GOT3 (cell line): ENCODE results near the gene ZCRB1.
"Not testable (repeated sequence)": the region's sequence is repeated elsewhere in the genome, so short reads cannot be mapped to it uniquely, and the experiment has no call there.

Source experiments
- DNase-seq: peaks from one replicate; lab custom pipeline; 2025; ENCODE audit warnings: mixed read lengths; lab: John Stamatoyannopoulos, UW

The ZCRB1 gene

GRCh38 chr12:42325653-42326474 lies at the start of gene ZCRB1, which contains the start of gene PPHLN1:
Gene ZCRB1, minus strand, starts transcription at chr12:42326094. Its CDS starts 1,992 bp downstream, at chr12:42324102.
Gene PPHLN1, plus strand, starts transcription at chr12:42326167. Its CDS starts 9,736 bp downstream, at chr12:42335903.
- DNase-seq, result peak; percentile 70

DNA sequence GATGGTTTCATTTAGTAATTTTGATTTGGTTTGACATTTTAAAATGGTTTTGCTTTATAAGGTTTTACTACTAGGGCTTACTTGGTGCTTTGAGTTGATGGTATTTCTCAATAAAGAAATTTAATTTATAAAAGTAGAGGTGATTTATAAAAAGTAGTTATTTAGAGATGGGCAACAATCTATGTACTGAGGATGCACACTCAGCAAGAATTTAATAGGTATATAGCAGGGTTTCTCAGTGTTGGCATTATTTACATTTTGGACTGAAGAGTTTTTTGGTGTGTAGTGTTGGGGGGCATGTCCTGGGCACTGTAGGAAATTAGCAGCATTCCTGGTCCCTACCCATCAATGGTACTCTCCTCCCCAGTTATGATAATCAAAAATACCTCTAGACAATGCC lies 47.8 kb upstream of the ZCRB1 start:
- DNase-seq, result no peak

DNA sequence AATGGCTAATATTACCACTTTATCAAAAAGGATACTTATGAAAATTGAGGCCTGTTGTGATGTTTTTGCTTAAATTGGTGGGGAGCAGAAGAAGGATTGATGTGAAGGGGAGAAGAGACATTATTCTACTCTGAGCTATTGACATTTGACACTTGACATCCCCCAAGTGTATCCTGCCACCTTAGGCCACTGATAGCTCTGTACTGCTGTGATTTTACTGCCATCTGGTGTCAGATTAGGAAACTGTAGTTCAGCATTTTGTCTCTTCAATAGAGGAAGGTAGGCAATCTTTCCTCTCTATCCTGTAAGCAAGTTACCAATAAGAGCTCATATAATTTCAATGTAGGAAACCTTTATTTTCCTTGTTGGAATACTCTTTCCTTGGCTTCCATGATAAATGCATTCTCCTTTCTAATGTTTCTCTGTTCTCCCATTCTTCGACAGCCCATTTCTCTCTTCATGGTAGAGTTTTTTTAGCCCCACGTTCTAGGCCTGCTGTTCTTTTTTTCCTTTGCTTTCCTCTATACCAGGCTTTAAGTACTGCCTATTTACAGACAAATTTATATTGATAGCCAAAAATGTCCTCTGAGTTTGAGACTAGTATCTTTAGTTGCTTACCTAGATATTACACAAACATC lies 46.4 kb upstream of the ZCRB1 start:
- no peak for DNase-seq

DNA sequence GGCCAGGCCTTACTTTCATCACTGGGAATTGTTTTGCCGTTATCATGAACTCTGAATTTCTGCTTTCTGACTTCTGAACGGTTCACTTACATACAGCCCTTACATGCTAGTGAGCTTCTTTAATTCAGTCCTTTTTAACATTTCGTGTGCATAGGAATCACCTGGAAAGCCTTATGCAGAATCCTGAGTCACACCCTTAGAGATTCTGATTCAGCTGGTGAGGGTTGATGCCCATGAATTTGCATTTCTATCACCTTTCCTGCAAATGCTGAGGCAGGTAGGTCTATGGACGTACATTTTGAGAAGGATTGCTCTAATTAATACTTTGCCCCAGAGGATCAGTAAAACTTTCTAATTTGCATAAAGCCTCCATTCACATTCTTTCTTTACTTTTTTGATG lies 44.1 kb upstream of the ZCRB1 start:
- DNase-seq, result no peak

DNA sequence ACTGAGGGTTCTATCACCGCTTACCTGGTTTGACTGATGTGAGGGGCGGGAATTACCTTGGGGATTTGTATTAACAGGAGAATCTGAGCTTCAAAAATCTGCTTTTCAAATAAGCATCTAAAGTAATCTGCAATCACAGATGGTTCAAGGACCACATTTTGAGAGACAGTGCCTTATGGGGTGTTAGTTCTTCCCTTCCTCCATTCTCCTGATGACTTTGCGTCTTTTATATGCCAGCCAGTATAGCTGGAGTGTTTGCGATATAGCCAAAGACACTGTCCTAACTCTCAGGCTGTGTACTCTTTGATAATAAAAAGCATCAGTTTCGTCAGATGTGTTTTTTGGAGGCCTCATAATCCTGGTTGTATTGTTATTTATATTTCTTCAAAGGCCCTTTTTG lies 39.6 kb upstream of the ZCRB1 start:
- DNase-seq, result no peak

GRCh38 chr12:42364692-42365091 lies 38.8 kb upstream of the ZCRB1 start:
- DNase-seq, result no peak

DNA sequence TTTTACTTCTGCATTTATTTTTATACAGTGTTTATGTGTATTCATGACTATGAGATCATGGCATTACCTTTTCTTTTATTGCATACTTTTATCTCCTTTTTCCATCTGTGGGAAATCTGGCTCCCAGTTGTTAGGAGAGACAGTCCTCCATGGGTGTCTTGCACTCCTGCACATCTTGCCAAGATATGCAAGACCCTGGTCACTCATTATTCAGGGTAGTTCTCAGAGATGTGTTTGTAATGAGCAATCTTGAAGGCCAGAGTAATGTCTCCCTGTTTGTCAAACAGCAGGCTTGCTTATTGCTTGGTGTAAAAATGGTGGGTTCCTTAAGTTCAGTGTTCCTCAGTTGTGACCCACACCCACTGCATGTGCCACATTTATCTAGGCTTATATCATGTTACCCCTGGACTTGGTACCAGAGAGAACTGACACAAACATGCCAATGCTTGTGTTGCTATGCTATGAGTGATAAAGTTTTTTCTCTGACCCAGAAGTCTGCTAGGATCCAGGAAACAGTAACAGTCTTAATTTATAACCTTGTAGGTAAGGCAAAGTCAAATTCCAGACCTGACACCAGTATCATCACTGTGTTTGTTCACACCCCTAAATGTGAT lies 36.9 kb upstream of the ZCRB1 start:
- DNase-seq, result no peak

DNA sequence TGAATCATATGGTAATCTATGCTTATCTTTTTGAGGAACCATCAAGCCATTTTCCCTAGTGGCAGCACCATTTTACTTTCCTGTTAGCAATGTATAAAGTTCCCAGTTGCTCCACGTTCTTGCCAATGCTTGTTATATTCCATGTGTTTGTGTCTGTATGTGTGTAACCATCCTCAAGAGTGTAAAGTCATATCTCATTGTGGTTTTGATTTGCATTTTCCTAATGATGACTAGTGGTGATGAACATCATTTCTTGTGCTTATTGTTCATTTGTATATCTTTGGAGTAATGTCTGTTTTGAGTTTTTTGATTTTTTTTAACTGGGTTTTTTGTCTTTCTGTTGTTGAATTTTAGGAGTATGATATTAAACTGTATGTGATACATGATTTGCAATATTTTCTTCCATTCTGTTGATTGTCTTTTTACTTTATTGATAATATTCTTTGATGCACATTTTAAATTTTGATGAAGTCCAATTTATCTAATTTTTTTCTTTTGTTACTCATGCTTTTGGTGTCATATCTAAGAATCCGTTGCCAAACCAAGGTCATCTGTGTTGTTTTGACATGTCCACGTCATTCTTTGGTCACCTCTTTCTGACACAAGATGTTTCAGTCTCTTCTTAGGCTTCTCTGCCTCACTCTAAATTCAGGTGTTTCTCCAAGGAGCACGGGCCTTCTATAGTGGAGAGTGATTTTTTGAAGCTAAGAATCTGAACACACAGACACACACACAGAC lies 36.2 kb upstream of the ZCRB1 start:
- DNase-seq, result no peak

GRCh38 chr12:42360747-42361403 lies 35.0 kb upstream of the ZCRB1 start:
- no peak for DNase-seq

- no peak for DNase-seq
Measured at GRCh38 chr12:42356344-42356743, 30.4 kb upstream of the ZCRB1 start.

DNA sequence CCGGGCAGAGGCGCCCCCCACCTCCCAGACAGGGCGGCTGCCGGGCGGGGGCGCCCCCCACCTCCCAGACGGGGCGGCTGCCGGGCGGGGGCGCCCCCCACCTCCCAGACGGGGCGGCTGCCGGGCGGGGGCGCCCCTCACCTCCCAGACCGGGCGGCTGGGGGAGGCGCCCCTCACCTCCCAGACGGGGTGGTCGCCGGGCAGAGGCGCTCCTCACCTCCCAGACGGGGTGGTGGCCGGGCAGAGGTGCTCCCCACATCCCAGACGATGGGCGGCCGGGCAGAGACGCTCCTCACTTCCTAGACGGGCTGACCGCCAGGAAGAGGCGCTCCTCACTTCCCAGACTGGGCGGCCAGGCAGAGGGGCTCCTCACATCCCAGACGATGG lies 24.1 kb upstream of the ZCRB1 start:
- DNase-seq, result not testable (repeated sequence)

GRCh38 chr12:42349119-42350020 lies 23.5 kb upstream of the ZCRB1 start:
- not testable (repeated sequence) for DNase-seq

DNA sequence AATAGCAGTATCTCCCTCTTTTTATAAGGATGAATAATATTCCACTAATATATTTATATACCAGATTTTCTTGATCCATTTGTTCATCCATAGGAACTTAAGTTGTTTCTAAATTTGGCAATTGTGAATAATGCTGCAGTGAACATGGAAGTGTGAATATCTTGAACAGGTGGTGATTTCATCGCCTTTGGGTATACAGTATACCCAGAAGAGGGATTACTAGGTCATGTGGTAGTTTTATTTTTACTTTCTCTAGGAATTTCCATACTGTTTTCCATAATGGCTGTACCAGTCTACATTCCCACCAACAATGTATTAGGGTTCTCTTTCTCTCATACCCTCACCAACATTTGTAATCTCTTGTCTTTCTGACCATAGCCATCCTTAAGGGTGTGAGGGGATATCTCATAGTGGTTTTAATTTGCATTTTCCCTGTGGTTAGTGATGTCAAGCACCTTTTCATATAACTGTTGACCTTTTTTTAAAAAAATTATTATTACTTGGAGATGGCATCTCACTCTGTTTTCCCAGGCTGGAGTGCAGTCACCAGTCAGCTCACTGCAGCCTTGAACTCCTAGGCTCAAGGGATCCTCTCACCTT lies 20.6 kb upstream of the ZCRB1 start:
- no peak for DNase-seq

- no peak for DNase-seq
Measured at GRCh38 chr12:42343721-42344120, 17.8 kb upstream of the ZCRB1 start.

DNA sequence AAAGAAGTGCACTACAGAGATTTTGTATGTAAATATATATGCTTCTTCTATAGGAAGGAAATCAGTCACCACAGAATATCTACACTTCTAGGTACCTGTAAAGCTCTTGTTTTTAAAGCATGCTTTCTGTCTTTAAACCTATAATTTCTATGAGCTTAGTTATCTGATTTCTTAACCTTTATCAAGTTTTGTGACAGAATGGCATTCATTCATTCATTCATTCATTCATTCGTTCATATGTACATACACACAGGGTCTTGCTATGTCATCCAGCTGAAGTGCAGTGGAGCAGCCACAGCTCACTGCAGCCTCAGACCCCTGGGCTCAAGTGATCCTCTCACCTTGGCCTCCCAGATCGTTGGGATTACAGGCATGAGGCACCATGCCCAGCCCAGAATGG lies 16.1 kb upstream of the ZCRB1 start:
- no peak for DNase-seq

GRCh38 chr12:42338280-42338679 lies 12.4 kb upstream of the ZCRB1 start:
- no peak for DNase-seq

DNA sequence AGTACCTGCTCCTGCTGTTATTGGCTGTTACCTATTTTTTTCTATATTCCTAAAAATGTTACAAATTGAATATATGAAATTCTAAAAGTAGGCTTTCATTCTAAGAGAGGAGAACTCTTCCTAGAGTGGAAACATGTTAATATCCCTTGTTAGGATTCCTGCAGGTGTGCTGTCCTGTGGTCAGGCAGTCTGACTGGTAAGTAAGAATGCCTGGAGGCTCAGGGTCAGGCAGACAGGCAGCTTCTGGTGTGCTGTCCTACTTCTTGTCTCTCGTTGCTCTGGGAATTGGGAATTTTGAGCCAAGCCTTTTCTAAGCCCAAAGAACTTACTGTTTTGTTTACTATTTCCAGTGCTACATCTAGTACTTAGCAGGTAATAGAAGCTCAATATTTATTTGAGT lies 10.4 kb upstream of the ZCRB1 start:
- no peak for DNase-seq

DNA sequence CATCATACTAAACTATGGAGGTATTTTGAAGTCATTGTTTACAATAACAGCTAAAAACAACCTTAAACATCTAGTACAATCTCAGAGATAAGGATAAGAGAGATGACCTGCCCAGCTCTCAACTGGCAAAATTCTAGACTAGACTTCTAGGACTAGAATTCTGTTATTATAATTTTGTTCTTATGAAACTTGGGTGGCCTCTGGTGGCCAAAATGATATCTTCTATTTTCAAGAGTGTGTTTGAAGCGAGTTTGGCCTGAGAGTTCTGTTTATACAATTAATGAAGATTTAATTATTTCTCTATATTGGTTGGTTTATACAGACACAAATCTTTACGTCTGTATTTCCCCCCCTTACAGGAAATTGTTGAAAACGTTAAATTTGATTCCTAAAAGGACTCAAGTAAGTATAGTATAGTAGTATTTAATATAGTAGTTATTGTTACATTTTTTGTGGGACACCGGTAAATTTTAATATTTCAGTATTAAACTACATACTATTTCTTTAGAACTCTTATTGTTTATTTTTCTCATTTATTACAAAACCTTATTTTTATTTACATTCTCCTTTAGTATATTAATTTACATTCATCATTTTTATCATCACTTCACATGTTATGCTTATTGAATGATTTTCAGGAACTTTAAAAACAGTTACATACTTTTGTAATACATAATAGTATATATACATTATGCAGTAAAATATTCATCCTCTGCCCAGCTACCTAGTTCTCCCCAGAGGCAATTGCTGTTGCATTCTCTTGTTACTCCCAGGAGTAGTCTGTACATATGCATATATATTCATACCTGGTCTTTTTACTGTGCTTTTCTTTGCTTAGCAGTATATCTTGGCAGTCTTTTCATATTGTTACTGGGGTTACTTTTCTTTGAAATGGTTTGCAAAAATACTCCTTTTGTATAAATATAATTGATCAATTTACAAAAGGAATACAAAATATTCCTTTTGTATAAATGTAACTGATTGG lies 6.7 kb upstream of the ZCRB1 start:
- DNase-seq, result no peak

DNA sequence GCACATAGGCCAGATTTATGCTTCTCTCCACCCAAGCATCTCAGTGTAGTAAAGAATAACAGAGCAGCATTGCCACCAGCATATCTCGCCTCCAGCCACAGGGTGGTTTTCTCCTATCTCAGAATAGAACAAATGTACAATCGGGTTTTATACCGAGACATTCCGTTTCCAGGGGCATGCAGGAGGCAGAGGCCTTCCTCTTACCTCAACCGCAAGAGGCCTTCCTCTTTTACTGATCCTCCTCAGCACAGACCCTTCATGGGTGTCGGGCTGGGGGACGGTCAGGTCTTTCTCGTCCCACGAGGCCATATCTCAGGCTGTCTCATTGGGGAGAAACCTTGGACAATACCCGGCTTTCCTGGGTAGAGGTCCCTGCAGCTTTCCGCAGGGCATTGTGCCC lies 4.2 kb upstream of the ZCRB1 start:
- DNase-seq, result not testable (repeated sequence)
